ENCODE measurements around the gene STH.

The STH gene

GRCh38 chr17:45969726-45970125 is 29.3 kb upstream of the STH start:
- DNase-seq, result no peak

DNA sequence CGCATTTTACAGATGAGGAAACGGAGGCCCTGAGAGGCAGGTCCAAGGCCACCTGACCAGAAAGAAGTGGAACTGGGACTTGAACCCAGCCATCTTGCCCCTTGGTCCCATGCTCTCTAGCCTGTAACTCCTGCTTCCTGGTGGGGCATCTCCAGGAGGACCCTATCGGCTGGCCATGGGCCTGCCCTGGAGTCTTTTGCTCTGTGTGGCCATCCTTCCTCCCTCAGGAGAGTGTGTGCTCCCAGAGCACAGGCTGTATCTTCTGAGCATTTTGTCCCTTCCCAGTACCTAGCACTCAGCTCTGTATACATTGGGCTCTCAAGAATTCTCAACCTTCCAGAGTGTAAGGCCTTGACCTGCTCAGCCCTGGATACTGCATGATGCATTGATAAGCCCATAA is 28.4 kb upstream of the STH start:
- no peak for DNase-seq

DNA sequence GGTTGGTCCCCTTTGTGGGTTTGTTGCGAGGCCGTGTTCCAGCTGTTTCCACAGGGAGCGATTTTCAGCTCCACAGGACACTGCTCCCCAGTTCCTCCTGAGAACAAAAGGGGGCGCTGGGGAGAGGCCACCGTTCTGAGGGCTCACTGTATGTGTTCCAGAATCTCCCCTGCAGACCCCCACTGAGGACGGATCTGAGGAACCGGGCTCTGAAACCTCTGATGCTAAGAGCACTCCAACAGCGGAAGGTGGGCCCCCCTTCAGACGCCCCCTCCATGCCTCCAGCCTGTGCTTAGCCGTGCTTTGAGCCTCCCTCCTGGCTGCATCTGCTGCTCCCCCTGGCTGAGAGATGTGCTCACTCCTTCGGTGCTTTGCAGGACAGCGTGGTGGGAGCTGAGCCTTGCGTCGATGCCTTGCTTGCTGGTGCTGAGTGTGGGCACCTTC is 27.3 kb upstream of the STH start:
- DNase-seq, result no peak

DNA sequence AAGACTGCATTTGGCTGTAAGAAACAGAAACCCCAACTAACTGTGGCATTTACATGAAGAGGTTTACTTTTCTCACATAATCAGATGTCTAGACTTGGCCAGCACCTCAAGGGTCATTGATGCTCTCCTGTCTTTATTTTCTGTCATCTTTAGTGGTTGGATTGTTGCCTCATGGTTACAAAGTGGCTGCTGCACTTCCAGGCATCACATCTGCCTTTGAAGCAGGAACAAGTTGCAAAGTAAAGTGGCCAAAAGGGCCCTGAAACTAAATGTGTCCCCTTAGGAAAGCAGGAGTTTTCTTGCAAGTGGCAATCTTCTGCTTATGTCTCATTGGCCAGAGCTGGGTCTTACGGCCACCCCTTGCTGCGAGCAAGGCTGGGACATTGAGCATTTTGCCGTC is 26.5 kb upstream of the STH start:
- DNase-seq, result no peak

DNA sequence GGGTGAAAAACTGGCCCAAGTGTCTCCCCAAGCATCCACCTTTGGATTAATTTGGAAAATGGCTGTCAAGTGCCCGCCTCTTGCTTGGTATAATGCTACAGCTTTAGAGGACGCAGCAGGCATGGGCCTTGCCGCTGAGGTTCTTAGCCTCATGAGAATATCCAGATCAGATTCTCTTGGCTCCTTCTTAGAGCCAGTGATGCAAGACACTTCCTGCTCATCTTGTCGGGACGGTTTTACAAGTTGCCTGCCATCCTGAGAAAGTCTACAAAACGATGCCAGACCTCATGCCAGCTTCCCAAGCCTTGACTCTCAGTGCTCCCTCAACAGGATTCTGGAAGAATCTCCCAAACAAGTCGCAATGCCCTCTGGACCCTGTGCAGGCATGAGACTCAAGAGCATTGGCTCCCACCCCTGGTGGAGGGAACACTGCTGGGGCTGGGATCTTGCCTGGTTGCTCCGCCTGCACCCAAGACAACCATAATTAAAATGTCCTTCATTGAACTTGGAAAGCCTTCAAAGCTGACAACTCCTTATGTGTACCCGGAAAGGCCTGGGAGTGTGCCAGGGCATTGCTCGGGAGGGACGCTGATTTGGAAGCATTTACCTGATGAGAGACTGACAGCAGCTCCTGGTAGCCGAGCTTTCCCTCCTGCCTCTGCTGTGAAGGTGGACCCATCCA is 25.8 kb upstream of the STH start:
- no peak for DNase-seq

GRCh38 chr17:45973946-45974859 is 24.8 kb upstream of the STH start:
- no peak for DNase-seq

DNA sequence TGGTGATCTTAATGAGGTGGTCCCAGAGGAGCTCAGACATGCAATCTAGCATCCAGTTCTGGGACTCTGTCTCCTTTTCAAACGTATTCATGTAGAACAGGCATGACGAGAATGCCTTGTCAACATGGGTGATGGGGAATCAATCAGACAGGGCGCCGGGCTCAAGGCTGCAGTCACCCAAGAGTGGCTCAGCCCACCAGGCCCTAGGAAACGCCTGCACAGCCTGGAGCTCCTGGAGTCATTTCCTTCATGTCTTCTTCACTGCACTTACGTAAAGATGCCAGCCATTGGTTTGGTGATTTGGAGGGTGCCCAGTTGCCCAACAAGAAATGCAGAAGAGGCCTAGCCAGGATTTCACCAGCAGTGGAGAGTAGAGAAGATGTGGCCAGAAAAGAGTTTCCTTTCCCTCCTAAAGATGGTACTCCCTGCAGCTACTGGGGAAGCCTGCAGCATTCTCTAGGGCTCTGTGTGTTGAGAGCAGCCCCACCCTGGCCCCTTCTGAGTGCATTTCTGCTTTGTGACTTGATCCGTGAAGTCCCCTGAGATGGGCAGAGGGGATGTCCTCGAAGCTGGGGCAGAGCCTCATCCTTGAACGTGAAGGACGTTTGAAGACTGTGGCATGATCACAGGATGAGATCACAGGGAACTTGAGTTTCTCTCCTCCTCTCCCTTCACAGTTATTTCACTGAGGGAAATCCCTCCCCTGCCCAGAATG is 24.0 kb upstream of the STH start:
- DNase-seq, result no peak

DNA sequence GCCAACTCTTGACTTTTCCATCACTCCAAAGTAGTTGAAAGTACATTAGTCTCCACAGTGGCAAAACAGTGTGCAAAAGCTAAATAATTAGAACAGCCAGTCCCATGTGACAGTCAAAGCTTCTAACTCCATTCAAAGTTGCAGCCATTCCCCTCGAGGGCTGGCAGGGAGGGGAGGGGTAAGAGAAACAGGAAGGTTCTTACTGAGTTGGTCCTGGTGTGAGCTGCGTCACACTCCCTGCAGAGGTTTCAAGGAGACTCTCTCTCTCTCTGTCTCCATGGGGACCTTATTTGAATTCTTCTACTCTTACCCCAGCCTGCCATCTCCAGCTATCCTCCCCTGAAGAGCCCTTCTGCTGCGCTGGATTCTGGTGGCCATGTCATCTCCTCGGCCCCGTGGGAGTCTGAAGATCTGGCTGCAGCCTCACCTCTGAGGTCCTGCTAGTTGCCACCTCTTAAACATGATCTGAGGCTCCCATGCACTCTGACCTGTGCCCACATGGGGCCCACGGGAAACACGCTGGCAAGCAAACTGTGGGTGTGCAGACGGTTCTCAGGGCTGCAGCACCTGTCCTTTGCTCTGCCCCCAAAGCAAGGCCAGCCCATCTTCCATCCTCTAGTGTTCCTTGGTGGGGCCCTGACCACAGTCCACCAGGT is 23.3 kb upstream of the STH start:
- DNase-seq, result no peak

DNA sequence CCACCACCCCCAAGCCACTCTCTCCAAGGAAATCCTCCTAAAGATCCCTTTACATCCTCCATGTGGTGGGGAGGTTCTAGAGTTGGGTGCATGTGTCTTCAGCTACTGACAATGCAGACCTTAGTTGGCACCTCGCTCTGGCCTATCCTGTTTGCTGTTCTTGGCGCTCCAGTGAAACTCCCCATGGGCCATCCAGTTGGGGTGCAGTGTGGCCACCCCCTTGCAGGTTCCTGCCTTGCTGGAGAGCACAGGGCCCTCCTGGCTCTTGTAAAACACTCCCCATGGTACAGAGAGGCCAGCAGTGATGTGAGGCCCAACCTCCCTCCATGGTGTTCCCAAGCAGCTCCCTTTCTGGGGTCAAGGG is 22.7 kb upstream of the STH start:
- DNase-seq, result no peak

DNA sequence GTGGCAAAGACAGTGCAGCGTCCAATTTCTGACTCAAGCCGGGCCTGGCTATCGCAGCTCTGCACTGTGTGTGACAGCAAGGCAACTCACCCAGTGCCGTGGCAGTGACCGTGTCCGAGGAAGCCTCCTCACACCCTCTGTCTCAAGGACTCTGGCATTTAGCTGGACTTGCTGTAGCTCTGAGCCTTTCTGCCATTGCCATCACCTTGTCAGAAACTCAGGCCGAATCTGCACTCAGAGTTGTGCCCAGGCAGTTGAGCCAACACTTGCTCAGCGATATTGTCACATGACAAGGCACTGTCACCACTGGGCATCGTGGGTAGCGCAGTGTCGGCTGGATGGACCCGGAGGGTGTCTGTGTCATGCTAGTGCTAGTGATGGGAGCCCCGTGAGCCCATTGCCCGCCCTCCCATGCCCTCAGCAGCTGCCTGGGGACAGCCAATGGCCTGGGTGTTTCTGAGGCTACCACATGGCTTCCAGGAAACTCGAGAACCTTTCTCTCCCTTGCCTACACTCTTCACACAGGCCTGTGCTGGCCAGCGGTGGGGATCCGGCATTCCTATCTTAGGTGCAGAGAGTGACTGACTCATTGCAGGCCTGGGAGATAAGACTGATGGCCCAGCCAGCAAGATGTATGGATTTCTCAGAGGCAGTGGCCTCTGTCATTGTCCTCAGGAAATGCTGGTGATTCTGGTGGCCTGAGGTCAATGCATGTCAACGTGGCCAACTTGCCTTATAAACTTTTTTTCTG is 22.1 kb upstream of the STH start:
- no peak for DNase-seq

DNA sequence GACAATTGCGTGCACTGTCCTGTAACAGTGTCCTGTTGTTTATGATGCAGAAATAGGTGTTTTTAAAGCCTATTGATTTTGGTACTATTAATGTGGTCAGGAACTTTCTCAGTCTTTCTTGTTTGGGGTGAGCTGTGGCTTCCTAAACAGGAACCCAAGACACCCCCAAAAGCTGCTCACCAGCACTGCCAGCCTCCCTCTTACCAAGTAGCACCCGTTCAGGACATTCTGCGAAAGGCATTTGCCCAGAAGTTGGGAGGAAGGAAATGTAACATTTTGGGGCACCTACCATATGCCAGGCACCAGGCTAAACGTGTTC is 21.6 kb upstream of the STH start:
- DNase-seq, result no peak

- no peak for DNase-seq
Measured at GRCh38 chr17:45977976-45978626, 20.9 kb upstream of the STH start.

GRCh38 chr17:45979137-45979536 is 19.9 kb upstream of the STH start:
- DNase-seq, result no peak

DNA sequence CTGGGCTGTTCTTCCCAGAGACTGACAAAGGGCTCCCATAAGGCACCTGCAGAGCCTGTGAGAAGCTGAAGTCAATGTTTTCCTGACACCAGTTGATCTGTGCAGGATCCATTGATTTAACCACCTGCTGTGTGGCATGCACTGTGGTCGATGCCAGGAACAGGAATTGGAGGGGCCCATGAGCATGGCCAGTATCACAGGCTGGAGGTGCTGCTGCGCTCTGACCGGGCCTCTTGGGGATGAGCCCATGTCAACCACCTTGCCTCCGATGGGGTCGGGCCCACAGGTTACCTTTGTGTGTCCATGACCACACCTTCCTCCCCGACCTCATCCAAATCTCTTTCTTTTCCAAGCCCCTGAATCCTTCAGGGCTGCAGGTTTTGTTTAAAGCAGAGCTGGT is 18.2 kb upstream of the STH start:
- DNase-seq, result no peak

- DNase-seq, result no peak
Measured at GRCh38 chr17:45981306-45981705, 17.7 kb upstream of the STH start.

DNA sequence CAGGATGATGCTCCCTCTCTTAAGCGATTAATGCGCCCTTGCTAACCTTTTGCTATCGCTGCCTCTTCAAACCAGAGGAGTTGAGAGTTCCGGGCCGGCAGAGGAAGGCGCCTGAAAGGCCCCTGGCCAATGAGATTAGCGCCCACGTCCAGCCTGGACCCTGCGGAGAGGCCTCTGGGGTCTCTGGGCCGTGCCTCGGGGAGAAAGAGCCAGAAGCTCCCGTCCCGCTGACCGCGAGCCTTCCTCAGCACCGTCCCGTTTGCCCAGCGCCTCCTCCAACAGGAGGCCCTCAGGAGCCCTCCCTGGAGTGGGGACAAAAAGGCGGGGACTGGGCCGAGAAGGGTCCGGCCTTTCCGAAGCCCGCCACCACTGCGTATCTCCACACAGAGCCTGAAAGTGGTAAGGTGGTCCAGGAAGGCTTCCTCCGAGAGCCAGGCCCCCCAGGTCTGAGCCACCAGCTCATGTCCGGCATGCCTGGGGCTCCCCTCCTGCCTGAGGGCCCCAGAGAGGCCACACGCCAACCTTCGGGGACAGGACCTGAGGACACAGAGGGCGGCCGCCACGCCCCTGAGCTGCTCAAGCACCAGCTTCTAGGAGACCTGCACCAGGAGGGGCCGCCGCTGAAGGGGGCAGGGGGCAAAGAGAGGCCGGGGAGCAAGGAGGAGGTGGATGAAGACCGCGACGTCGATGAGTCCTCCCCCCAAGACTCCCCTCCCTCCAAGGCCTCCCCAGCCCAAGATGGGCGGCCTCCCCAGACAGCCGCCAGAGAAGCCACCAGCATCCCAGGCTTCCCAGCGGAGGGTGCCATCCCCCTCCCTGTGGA is 16.0 kb upstream of the STH start:
- no peak for DNase-seq

GRCh38 chr17:45983614-45984310 is 15.3 kb upstream of the STH start:
- DNase-seq, result no peak

GRCh38 chr17:45984368-45984767 is 14.7 kb upstream of the STH start:
- DNase-seq, result no peak

GRCh38 chr17:45985447-45985846 is 13.6 kb upstream of the STH start:
- no peak for DNase-seq

DNA sequence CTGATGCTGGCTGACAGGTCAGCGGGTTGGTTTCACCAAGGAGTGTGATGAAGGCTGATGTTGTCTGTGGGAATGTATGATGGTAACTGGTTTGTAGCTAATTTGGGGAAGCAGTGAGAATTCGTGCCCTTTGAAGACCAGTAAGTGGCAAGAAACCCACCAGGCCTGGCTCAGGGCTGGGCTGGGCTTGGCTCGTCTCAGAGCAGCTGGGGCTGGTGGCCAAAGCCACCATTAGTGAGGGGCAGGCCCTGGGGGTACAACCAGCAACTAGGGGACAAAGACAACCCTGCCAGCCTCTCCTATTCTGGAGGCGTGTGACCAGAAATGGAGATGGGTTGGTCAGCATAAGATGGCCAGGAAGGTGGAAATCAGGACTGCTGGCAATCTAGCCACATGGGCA is 13.0 kb upstream of the STH start:
- no peak for DNase-seq

DNA sequence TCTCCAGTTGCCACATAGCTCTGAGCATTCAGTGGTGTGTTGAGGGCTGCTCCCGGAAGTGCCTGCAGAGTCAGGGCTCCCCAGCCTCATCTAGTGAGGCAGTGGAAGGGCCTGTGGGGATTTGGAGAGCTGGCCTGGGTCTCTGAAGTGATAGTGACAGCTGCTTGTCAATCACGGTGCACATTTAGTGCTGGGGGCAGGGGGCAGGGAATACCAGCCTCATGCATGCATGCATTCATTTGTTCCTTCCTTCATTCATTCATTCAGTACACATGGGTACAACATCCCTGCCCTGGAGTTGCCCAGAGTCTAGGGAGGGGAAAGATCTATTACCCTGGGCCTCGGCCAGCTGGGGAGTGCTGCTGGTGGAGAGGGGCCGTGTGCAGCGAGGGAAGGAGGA is 11.3 kb upstream of the STH start:
- DNase-seq, result no peak
